Adipose tissue (tissue), 3 donors: Measurements from ENCODE around the gene GRM1. TPM values are rescaled to one million over a fixed set of nuclear protein-coding genes. Genes with fewer than 3 reads are reported as not detected.

Experiments
- H3K27ac ChIP-seq: one replicate; pipeline ENCODE4 v1.5.1; 2013; ENCODE audit warnings: low read depth, low read length
- WGBS, 3 donors: extraction: QIAGEN DNeasy Blood & Tissue Kit; methylation state at CpG; one replicate each; pipeline ENCODE4 v1.1.7; 2013; 5-methylcytosine and 5-hydroxymethylcytosine counted together
- polyA plus RNA-seq, 3 donors: library from polyadenylated mRNA; stranded (reverse); fragments of 200-250 nt; gene quantifications; one replicate each; pipeline ENCODE4 v1.2.3, GENCODE V29; 2013
- donor health status: healthy with polysubstance abuse.
- donor health status: Bipolar disorder and iron deficiency.
- donor health status: healthy.

GRM1 gene
- polyA plus RNA-seq, 3 donors, result 0.02 to 0.11 TPM; not detected in 1

- 88 to 94% (median 88%) methylated on average over 3 of the region's 3 CpGs for WGBS, 3 donors
- H3K27ac ChIP-seq, result no peak overlapping the region
Observed at GRCh38 chr6:146470091-146470770, 441.4 kb downstream of the GRM1 start.

GRCh38 chr6:146472918-146473317 is 444.1 kb downstream of the GRM1 start:
- no peak overlapping the region for H3K27ac ChIP-seq
- 67 to 72% (median 69%) methylated on average over 3 of the region's 3 CpGs for WGBS, 3 donors

DNA sequence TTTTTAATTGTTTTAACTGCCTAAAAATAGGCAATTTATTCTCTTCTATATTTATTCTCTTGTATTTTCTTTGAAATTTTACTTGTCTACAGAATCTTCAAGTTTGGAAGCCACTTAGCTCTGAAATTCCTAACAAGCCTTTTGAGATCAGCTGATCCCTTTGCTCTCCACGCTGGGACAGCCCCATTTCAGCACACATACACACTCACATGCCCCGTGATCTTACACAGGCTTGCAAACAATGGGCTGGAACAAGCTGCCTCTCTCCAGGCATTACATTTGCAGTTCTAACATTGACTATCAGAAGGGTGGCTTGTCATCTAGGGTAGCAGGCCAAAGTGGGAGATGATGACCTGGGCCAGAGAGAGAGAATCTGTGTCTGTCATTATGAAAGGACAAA is 452.7 kb downstream of the GRM1 start:
- WGBS, 3 donors, result 36 to 60% (median 46%) methylated on average over 2 of the region's 2 CpGs
- no peak overlapping the region for H3K27ac ChIP-seq

- H3K27ac ChIP-seq, result no peak overlapping the region
- 81 to 93% (median 89%) methylated on average over 3 of the region's 3 CpGs for WGBS, 3 donors
Observed at GRCh38 chr6:146484411-146484810, 455.5 kb downstream of the GRM1 start.

Other genes with a start within 250 kb of the GRM1 start
- gene FBXO30, start 214.3 kb upstream of the GRM1 start, polyA plus RNA-seq, result 1 to 10 TPM; 1.3 to 3.4 (median 3.1) TPM
- gene SHPRH, start 64.7 kb upstream of the GRM1 start, polyA plus RNA-seq, result 1 to 10 TPM; 2.4 to 3.6 (median 3.1) TPM